OCI-LY7 (cell line): ENCODE measurements around the gene CDKL4. TPM values are rescaled to one million over a fixed set of nuclear protein-coding genes. Genes with fewer than 3 reads are reported as not detected.

Experiments
- BruUV-seq: library from RNA; stranded (reverse); fragments of 400-500 nt; replicated peaks from 2 replicates; lab custom pipeline; 2021; lab: Mats Ljungman, UMichigan
- CTCF ChIA-PET: fragments of 300-600 bp; sonication (Branson Sonifier 250); formaldehyde crosslinking; loops from one replicate; lab custom pipeline; 2022; ENCODE audit warnings: antibody characterized with exemption; ENCODE audit not compliant: unreplicated experiment; lab: Charles Lee
- POLR2A ChIA-PET: fragments of 300-600 bp; sonication (Branson Sonifier 250); formaldehyde crosslinking; loops from one replicate; lab custom pipeline; 2022; ENCODE audit warnings: antibody characterized with exemption; lab: Charles Lee
- DNase-seq: peaks from one replicate; pipeline ENCODE4 v3.0.0-alpha.2; 2015; ENCODE audit warnings: low spot score
- H2AFZ ChIP-seq: fragments of 200-600 bp; sonication (generic), shearing (Covaris generic); 2 replicates; pipeline ENCODE4 v1.6.1; 2014; ENCODE audit warnings: mild to moderate bottlenecking, antibody characterized with exemption, low read length, moderate library complexity
- H3K27ac ChIP-seq: fragments of 200-600 bp; sonication (generic); 2 replicates; pipeline ENCODE4 v1.5.1; 2014; ENCODE audit warnings: mixed run types, low read depth, mild to moderate bottlenecking, moderate library complexity, low read length, inconsistent platforms; ENCODE audit not compliant: poor library complexity, severe bottlenecking
- H3K36me3 ChIP-seq: fragments of 200-600 bp; sonication (generic); 2 replicates; pipeline ENCODE4 v1.6.1; 2014; ENCODE audit warnings: mild to moderate bottlenecking, antibody characterized with exemption, low read length, moderate library complexity, mixed read lengths; ENCODE audit not compliant: insufficient read depth
- H3K4me1 ChIP-seq: fragments of 200-600 bp; sonication (generic); 2 replicates; pipeline ENCODE4 v1.5.1; 2014; ENCODE audit warnings: mild to moderate bottlenecking, low read length; ENCODE audit not compliant: insufficient read depth, poor library complexity, severe bottlenecking
- H3K4me2 ChIP-seq: fragments of 200-600 bp; sonication (generic); 2 replicates; pipeline ENCODE4 v1.6.1; 2014; ENCODE audit warnings: mild to moderate bottlenecking, low read length
- H3K4me3 ChIP-seq: fragments of 200-600 bp; sonication (generic); 2 replicates; pipeline ENCODE4 v1.5.1; 2014; ENCODE audit warnings: mild to moderate bottlenecking, low read depth, low read length; ENCODE audit not compliant: poor library complexity, severe bottlenecking
- H3K79me2 ChIP-seq: fragments of 200-600 bp; sonication (generic); 2 replicates; pipeline ENCODE4 v1.6.1; 2016; ENCODE audit warnings: low read depth, mild to moderate bottlenecking, low read length, moderate library complexity, mixed read lengths; ENCODE audit not compliant: insufficient read depth
- H3K9me2 ChIP-seq: fragments of 200-600 bp; sonication (generic); 2 replicates; pipeline ENCODE4 v1.6.1; 2016; ENCODE audit warnings: mild to moderate bottlenecking, low read length, mixed read lengths; ENCODE audit not compliant: insufficient read depth
- H3K9me3 ChIP-seq: fragments of 200-600 bp; sonication (generic); 2 replicates; pipeline ENCODE4 v1.6.1; 2014; ENCODE audit warnings: mild to moderate bottlenecking, mixed run types, low read length, mixed read lengths
- H4K20me1 ChIP-seq: fragments of 200-600 bp; sonication (generic); 2 replicates; pipeline ENCODE4 v1.6.1; 2014; ENCODE audit warnings: mild to moderate bottlenecking, antibody characterized with exemption, low read length, moderate library complexity, mixed read lengths; ENCODE audit not compliant: insufficient read depth
- EZH2phosphoT487 ChIP-seq: fragments of 200-600 bp; sonication (generic); IDR thresholded peaks from 2 replicates; pipeline ENCODE4 v1.6.1; 2018; ENCODE audit warnings: low read depth, borderline replicate concordance, mild to moderate bottlenecking, mixed run types, antibody characterized with exemption, low read length, moderate library complexity, mixed read lengths
- intact Hi-C: fragments of 100-400 bp; cut with micrococcal nuclease; formaldehyde crosslinking; loops from one replicate; pipeline ENCODE4 v1.10.0; 2022; ENCODE audit not compliant: unreplicated experiment
- total RNA-seq, 2 experiments: library from RNA; depleted of rRNA in 1 of 2; stranded (reverse); fragments of >200 nt in 1 of 2; shearing (Covaris generic) in 1 of 2; gene quantifications; 2 replicates each; pipeline ENCODE4 v1.2.3, GENCODE V29; 2014 to 2022
- TF ChIP-seq, protein P1 (sequence below): fragments of 200-600 bp; sonication (generic); conservative IDR thresholded peaks from 2 replicates; pipeline ENCODE4 v1.5.1; 2014; ENCODE audit warnings: mild to moderate bottlenecking, antibody characterized with exemption, low read length, moderate library complexity, mixed read lengths

Gene CDKL4
- total RNA-seq, 2 experiments from 2014 or later, result not detected

DNA sequence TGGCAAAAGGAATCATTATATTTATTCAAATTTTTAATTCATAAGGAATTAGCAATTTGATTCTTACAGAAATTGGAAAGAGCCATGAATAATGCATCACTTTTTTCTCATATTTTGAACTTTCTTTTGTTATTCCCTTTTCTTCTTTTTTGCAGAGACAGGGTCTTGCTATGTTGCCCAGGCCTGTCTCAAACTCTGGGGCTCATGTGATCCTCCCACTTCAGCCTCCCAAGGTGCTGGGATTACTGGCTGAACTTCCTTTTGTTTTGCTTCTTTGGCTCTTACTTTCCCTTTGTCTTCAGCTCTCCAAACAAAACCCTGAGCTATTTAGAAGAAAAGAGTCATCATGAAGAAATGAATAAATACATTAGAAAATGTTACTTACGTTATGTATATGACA, 30.8 kb downstream of the CDKL4 start:
- ChIA-PET POLR2A (interaction anchor here (0.5 kb wide), 1 partner anchor 167 kb away, joined by 3 read pairs; no protein-coding TSS in a partner anchor), CTCF (no interaction called here)
- TF ChIP-seq, protein P1, sequence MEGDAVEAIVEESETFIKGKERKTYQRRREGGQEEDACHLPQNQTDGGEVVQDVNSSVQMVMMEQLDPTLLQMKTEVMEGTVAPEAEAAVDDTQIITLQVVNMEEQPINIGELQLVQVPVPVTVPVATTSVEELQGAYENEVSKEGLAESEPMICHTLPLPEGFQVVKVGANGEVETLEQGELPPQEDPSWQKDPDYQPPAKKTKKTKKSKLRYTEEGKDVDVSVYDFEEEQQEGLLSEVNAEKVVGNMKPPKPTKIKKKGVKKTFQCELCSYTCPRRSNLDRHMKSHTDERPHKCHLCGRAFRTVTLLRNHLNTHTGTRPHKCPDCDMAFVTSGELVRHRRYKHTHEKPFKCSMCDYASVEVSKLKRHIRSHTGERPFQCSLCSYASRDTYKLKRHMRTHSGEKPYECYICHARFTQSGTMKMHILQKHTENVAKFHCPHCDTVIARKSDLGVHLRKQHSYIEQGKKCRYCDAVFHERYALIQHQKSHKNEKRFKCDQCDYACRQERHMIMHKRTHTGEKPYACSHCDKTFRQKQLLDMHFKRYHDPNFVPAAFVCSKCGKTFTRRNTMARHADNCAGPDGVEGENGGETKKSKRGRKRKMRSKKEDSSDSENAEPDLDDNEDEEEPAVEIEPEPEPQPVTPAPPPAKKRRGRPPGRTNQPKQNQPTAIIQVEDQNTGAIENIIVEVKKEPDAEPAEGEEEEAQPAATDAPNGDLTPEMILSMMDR, result no peak
- TF ChIP-seq EZH2phosphoT487, result no peak
- Histone ChIP-seq H3K4me2 (no peak overlapping the region), H3K9me2 (0 out of 2 replicates have a peak, but pooled peaks cover 3% of the 10 kb centered on the region), H3K79me2 (no peaks in the 10 kb centered on the region), H3K9me3 (no peaks in the 10 kb centered on the region), H4K20me1 (no peaks in the 10 kb centered on the region), H3K4me1 (no peaks in the 10 kb centered on the region), H3K27ac (no peak overlapping the region), H2AFZ (no peak overlapping the region), H3K4me3 (no peak overlapping the region), H3K36me3 (no peaks in the 10 kb centered on the region)
- no TSS peak for BruUV-seq
- intact Hi-C loops, result no loop called here
- no peak for DNase-seq

DNA sequence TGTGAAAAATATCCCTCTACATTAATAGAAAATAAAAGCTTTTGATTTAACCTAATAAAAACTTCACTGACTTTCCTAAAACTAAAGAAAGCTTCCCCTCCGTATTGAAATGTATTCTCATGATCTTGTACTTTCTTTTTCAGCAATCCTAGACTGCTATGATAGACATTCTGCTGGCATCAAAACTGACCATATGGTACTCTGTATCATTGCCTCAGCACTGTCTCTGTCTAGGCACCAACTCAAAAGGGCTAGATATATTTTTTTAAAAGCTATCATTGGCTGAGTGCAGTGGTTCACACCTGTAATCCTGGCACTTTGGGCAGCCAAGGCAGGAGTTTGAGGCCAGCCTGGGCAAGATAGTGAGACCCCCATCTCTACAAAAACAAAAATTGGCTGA, 32.9 kb downstream of the CDKL4 start:
- Histone ChIP-seq H2AFZ (no peak overlapping the region), H3K36me3 (no peaks in the 10 kb centered on the region), H3K4me3 (no peak overlapping the region), H3K27ac (no peak overlapping the region), H3K4me1 (no peaks in the 10 kb centered on the region), H4K20me1 (no peaks in the 10 kb centered on the region), H3K79me2 (no peaks in the 10 kb centered on the region), H3K9me3 (no peaks in the 10 kb centered on the region), H3K4me2 (no peak overlapping the region), H3K9me2 (0 out of 2 replicates have a peak, but pooled peaks cover 3% of the 10 kb centered on the region)
- TF ChIP-seq, protein P1, result no peak
- no peak for TF ChIP-seq EZH2phosphoT487
- intact Hi-C loops, result no loop called here
- BruUV-seq, result no TSS peak
- no peak for DNase-seq
- POLR2A ChIA-PET, result interaction anchor here (0.6 to 1.7 kb wide), 4 partner anchors 14 to 596 kb away, joined by 3 read pairs; no protein-coding TSS in a partner anchor
- CTCF ChIA-PET, result interaction anchor here (0.6 kb wide), 1 partner anchor 1032 kb away, joined by 3 read pairs; no protein-coding TSS in a partner anchor

DNA sequence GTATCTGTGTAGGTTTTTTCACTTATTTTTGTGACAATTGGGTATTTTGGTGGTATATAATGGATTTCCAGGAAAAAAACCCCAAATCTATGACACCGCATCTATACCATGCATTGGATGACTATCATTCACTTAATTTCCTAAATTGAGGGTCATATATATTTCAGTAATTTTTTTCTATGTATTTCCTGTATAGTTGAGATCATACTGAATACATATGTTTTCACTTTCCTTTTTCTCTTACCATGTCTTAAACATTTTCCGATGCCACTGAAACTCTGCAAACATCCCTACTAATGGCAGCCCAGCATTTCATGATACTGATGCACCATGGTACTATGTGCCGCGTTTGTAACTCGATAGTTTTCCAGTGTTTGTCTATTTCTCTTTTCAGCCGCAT, 40.4 kb downstream of the CDKL4 start:
- ChIA-PET POLR2A (no interaction called here), CTCF (no interaction called here)
- Histone ChIP-seq H3K4me2 (no peak overlapping the region), H3K27ac (no peak overlapping the region), H2AFZ (no peak overlapping the region), H3K9me2 (no peaks in the 10 kb centered on the region), H3K79me2 (no peaks in the 10 kb centered on the region), H4K20me1 (no peaks in the 10 kb centered on the region), H3K4me1 (no peaks in the 10 kb centered on the region), H3K36me3 (no peaks in the 10 kb centered on the region), H3K4me3 (no peak overlapping the region), H3K9me3 (no peaks in the 10 kb centered on the region)
- intact Hi-C loops, result no loop called here
- TF ChIP-seq EZH2phosphoT487, result no peak
- no peak for DNase-seq
- no TSS peak for BruUV-seq
